K562 (cell line): ENCODE measurements around the gene INPP5D.

Source experiments
- ATF1 ChIP-seq, 2 experiments: fragments of 450-650 bp in 1 of 2; IDR thresholded peaks; 2 replicates each; pipeline ENCODE4 v1.6.1; 2016; ENCODE audit warnings: missing compliant biosample characterization in 1 of 2, missing genetic modification characterization in 1 of 2
- CTCF ChIP-seq, 3 experiments: IDR thresholded peaks in 2 of 3; conservative IDR thresholded peaks in 1 of 3; 2 replicates each; pipeline ENCODE4 v1.5.1; 2011 to 2012; ENCODE audit warnings: low read length in 3 of 3, mild to moderate bottlenecking in 3 of 3, control low read depth in 2 of 3, improper control_type of control experiment in 1 of 3, inconsistent platforms in 1 of 3, low read depth in 1 of 3, mixed read lengths in 1 of 3, moderate library complexity in 1 of 3; ENCODE audit not compliant: insufficient read depth in 2 of 3
- EZH2 ChIP-seq: IDR thresholded peaks from 2 replicates; pipeline ENCODE4 v1.6.1; 2012; ENCODE audit warnings: low read depth, mild to moderate bottlenecking, inconsistent platforms, low read length, borderline replicate concordance
- NRF1 ChIP-seq, 2 experiments: fragments of 450-650 bp; IDR thresholded peaks in 1 of 2; conservative IDR thresholded peaks in 1 of 2; 2 replicates each; pipeline ENCODE4 v1.6.1; 2014; ENCODE audit warnings: mild to moderate bottlenecking in 2 of 2
- PTBP1 ChIP-seq: fragments of 200-400 bp; formaldehyde crosslinking; IDR thresholded peaks from 2 replicates; pipeline ENCODE4 v1.6.1; 2017; ENCODE audit warnings: low read depth, low read length
- ZBTB40 ChIP-seq, 2 experiments: fragments of 450-650 bp in 1 of 2; sonication (generic) in 1 of 2; formaldehyde crosslinking in 1 of 2; IDR thresholded peaks; 2 replicates each; pipeline versions ENCODE4 v1.7.1 to v1.9.0; 2016 to 2022; ENCODE audit warnings: inconsistent platforms in 1 of 2, mild to moderate bottlenecking in 1 of 2, missing genetic modification reagents in 1 of 2
- ZNF696 ChIP-seq: fragments of 250-450 bp; sonication (Bioruptor Pico); conservative IDR thresholded peaks from 2 replicates; pipeline ENCODE4 v1.4.0; 2020; ENCODE audit warnings: mild to moderate bottlenecking, moderate library complexity

GRCh38 chr2:233080836-233081229 lies 20.7 kb downstream of the INPP5D start:
- TF ChIP-seq ZNF696 (CRISPR knock-in tag) (no peak), ATF1 (CRISPR knock-in tag; IDR thresholded peaks at IDR 0.05) (no peak), ATF1 (tag; IDR thresholded peaks at IDR 0.05) (no peak), PTBP1 (no peak), NRF1 (conservative IDR thresholded peaks at IDR 0.05 in 1 of 2, IDR thresholded peaks at IDR 0.05 in 1 of 2) (no peak), ZBTB40 (IDR thresholded peaks at IDR 0.05) (no peak), ZBTB40 (CRISPR knock-in tag; IDR thresholded peaks at IDR 0.05) (no peak), CTCF (IDR thresholded peaks at IDR 0.05 in 2 of 3, conservative IDR thresholded peaks at IDR 0.05 in 1 of 3; ENCODE audit: insufficient read depth in 2 of 3, low read depth in 1 of 3, low read length in 3 of 3) (no peak), EZH2 (no peak)
